Mesenchymal stem cell (in vitro differentiated cells and primary cell): ENCODE results near the gene ELFN2.

Source experiments
- DNase-seq: peaks from one replicate; pipeline ENCODE4 v3.0.0-alpha.2; 2013
- H2AFZ ChIP-seq: one replicate; pipeline ENCODE4 v1.6.1; 2013; ENCODE audit warnings: low read depth, mild to moderate bottlenecking, control low read depth, inconsistent platforms, low read length, moderate library complexity
- H2AK5ac ChIP-seq: 2 replicates; pipeline ENCODE4 v1.6.1; 2013; ENCODE audit warnings: low read length, moderate library complexity, mild to moderate bottlenecking, inconsistent platforms; ENCODE audit not compliant: severe bottlenecking
- H2BK120ac ChIP-seq: one replicate; pipeline ENCODE4 v1.6.1; 2013; ENCODE audit warnings: low read depth, mild to moderate bottlenecking, inconsistent platforms, low read length, moderate library complexity
- H2BK12ac ChIP-seq, 2 experiments: one replicate each; pipeline ENCODE4 v1.6.1; 2013; ENCODE audit warnings: inconsistent platforms in 2 of 2, low read length in 2 of 2, mild to moderate bottlenecking in 2 of 2, moderate library complexity in 2 of 2, control low read depth in 1 of 2
- H2BK15ac ChIP-seq: one replicate; pipeline ENCODE4 v1.6.1; 2013; ENCODE audit warnings: mild to moderate bottlenecking, low read depth, inconsistent platforms; ENCODE audit not compliant: poor library complexity, severe bottlenecking
- H2BK5ac ChIP-seq: 2 replicates; pipeline ENCODE4 v1.6.1; 2013; ENCODE audit warnings: low read depth, mild to moderate bottlenecking, low read length, control low read depth, inconsistent platforms; ENCODE audit not compliant: poor library complexity, severe bottlenecking
- H3K14ac ChIP-seq, 2 experiments: one replicate each; pipeline ENCODE4 v1.6.1; 2013; ENCODE audit warnings: inconsistent platforms in 2 of 2, low read length in 2 of 2, control low read depth in 1 of 2, mild to moderate bottlenecking in 1 of 2, moderate library complexity in 1 of 2
- H3K18ac ChIP-seq, 2 experiments: one replicate each; pipeline ENCODE4 v1.6.1; 2013; ENCODE audit warnings: inconsistent platforms in 2 of 2, low read length in 2 of 2, control low read depth in 1 of 2, low read depth in 1 of 2, mild to moderate bottlenecking in 1 of 2
- H3K23ac ChIP-seq, 2 experiments: one replicate each; pipeline ENCODE4 v1.6.1; 2013; ENCODE audit warnings: inconsistent platforms in 2 of 2, low read length in 2 of 2, mild to moderate bottlenecking in 2 of 2, moderate library complexity in 2 of 2, control low read depth in 1 of 2
- H3K27ac ChIP-seq: 2 replicates; pipeline ENCODE4 v1.5.1; 2013; ENCODE audit warnings: mild to moderate bottlenecking, moderate library complexity, low read length, control low read depth, inconsistent platforms; ENCODE audit not compliant: poor library complexity, severe bottlenecking
- H3K27me3 ChIP-seq, 2 experiments: 2 replicates each; pipeline versions ENCODE4 v1.6.1 to v1.7.0; 2013; ENCODE audit warnings: low read length in 2 of 2, mild to moderate bottlenecking in 2 of 2, moderate library complexity in 2 of 2, control low read depth in 1 of 2, inconsistent platforms in 1 of 2; ENCODE audit not compliant: control insufficient read depth in 1 of 2, insufficient read depth in 1 of 2
- H3K36me3 ChIP-seq, 2 experiments: 2 replicates each; pipeline versions ENCODE4 v1.6.1 to v1.7.0; 2013; ENCODE audit warnings: low read length in 2 of 2, control low read depth in 1 of 2, inconsistent platforms in 1 of 2, low read depth in 1 of 2, mild to moderate bottlenecking in 1 of 2; ENCODE audit not compliant: insufficient read depth in 2 of 2, control insufficient read depth in 1 of 2
- H3K4ac ChIP-seq, 2 experiments: one replicate each; pipeline ENCODE4 v1.6.1; 2013; ENCODE audit warnings: inconsistent platforms in 2 of 2, low read length in 2 of 2, mild to moderate bottlenecking in 2 of 2, moderate library complexity in 2 of 2, control low read depth in 1 of 2, low read depth in 1 of 2
- H3K4me1 ChIP-seq: 2 replicates; pipeline ENCODE4 v1.6.1; 2013; ENCODE audit warnings: low read depth, low read length, control low read depth; ENCODE audit not compliant: control insufficient read depth, insufficient read depth
- H3K4me2 ChIP-seq: 2 replicates; pipeline ENCODE4 v1.6.1; 2013; ENCODE audit warnings: low read length, mild to moderate bottlenecking, inconsistent platforms; ENCODE audit not compliant: poor library complexity, severe bottlenecking
- H3K4me3 ChIP-seq, 2 experiments: 2 replicates each; pipeline versions ENCODE4 v1.5.1 to v1.7.0; 2013; ENCODE audit warnings: low read length in 2 of 2, mild to moderate bottlenecking in 2 of 2, control low read depth in 1 of 2, low read depth in 1 of 2; ENCODE audit not compliant: insufficient read depth in 1 of 2
- H3K79me1 ChIP-seq: replicated peaks from 2 replicates; pipeline ENCODE4 v1.6.1; 2013; ENCODE audit warnings: mild to moderate bottlenecking, control low read depth, low read length, inconsistent platforms; ENCODE audit not compliant: poor library complexity, severe bottlenecking
- H3K9ac ChIP-seq: 2 replicates; pipeline ENCODE4 v1.7.0; 2013; ENCODE audit warnings: mild to moderate bottlenecking, low read length, moderate library complexity
- H3K9me3 ChIP-seq: 2 replicates; pipeline ENCODE4 v1.7.0; 2013; ENCODE audit warnings: mild to moderate bottlenecking, low read length; ENCODE audit not compliant: control insufficient read depth
- H4K8ac ChIP-seq: one replicate; pipeline ENCODE4 v1.6.1; 2013; ENCODE audit warnings: inconsistent platforms, mild to moderate bottlenecking, low read length, moderate library complexity
- H4K91ac ChIP-seq: one replicate; pipeline ENCODE4 v1.6.1; 2013; ENCODE audit warnings: mild to moderate bottlenecking, low read length, inconsistent platforms
- WGBS: methylation state at CpG from one replicate; pipeline ENCODE4 v1.1.7; 2013; ENCODE audit warnings: mixed read lengths; 5-methylcytosine and 5-hydroxymethylcytosine counted together

Gene ELFN2

DNA sequence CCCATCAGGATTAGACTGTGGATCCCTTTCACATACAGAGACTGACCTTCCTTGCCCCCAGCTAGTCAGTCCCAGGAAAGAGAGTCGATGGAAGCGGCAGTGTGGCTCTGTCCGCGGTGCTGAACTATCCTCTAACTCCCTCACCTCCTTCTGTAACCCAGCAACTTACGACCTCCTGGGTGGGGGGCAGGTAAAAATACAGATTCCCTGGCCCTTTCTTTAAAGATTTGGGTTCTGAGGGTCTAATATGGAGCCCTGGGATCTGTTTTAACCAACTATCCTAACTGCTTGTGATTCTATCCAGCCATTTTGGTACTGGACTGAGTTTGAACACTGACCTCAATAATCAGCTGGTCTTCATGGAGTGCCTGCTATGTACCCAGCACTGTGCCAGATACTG, 35.7 kb upstream of the ELFN2 start:
- no peak overlapping the region for H3K4ac ChIP-seq
- H3K4me1 ChIP-seq = no peaks in the 10 kb centered on the region
- H2BK15ac ChIP-seq = no peak overlapping the region
- H2BK120ac ChIP-seq = no peak overlapping the region
- no peak overlapping the region for H3K9ac ChIP-seq
- H3K18ac ChIP-seq = no peak overlapping the region
- peaks cover 0 to 74% of the 10 kb centered on the region in 2 experiments for H3K27me3 ChIP-seq
- H3K27ac ChIP-seq = no peak overlapping the region
- H3K9me3 ChIP-seq = no peaks in the 10 kb centered on the region
- no peak overlapping the region for H3K4me2 ChIP-seq
- H2BK5ac ChIP-seq = no peak overlapping the region
- DNase-seq = peak; percentile 64
- no peak overlapping the region for H2AK5ac ChIP-seq
- no peaks in the 10 kb centered on the region for H3K79me1 ChIP-seq
- no peak overlapping the region for H4K8ac ChIP-seq
- no CpG with 5 or more reads among the region's 5 CpGs for WGBS
- H3K23ac ChIP-seq = no peak overlapping the region
- H4K91ac ChIP-seq = no peak overlapping the region
- H2AFZ ChIP-seq = no peak overlapping the region
- no peak overlapping the region for H3K4me3 ChIP-seq
- H2BK12ac ChIP-seq = no peak overlapping the region
- H3K36me3 ChIP-seq = peaks cover 0 to 10% of the 10 kb centered on the region in 2 experiments
- H3K14ac ChIP-seq = no peak overlapping the region

DNA sequence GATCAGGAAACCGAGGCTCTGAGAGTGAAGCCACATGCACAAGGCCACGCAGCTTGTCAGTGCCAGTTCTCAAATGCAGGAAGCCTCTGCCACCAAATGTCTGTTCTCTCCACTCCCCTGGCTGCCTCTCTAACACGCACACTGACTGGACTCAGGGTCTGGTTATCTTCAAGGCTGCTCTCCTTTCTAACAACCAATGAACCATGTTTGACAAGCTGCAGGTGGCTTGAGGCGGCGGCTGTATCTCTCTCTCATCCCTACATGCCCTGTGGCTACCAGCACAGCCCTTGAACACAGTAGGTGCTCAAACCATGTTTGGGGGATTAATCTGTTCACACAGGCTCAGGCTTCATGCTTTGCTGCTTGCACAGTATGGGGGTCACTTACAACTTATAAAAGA, 35.2 kb upstream of the ELFN2 start:
- Histone ChIP-seq H3K79me1 (no peaks in the 10 kb centered on the region), H2BK120ac (no peak overlapping the region), H3K4me2 (no peak overlapping the region), H3K4me3 (no peak overlapping the region), H3K14ac (no peak overlapping the region), H3K4me1 (no peaks in the 10 kb centered on the region), H3K9me3 (no peaks in the 10 kb centered on the region), H2AFZ (no peak overlapping the region), H3K9ac (no peak overlapping the region), H2BK12ac (no peak overlapping the region), H3K36me3 (peaks cover 0 to 8% of the 10 kb centered on the region in 2 experiments), H3K27me3 (peaks cover 0 to 73% of the 10 kb centered on the region in 2 experiments), H3K27ac (no peak overlapping the region), H4K91ac (no peak overlapping the region), H2AK5ac (no peak overlapping the region), H2BK15ac (no peak overlapping the region), H3K23ac (no peak overlapping the region), H4K8ac (no peak overlapping the region), H3K4ac (no peak overlapping the region), H3K18ac (no peak overlapping the region), H2BK5ac (no peak overlapping the region)
- 69% methylated on average over 5 of the region's 5 CpGs for WGBS
- DNase-seq = no peak

DNA sequence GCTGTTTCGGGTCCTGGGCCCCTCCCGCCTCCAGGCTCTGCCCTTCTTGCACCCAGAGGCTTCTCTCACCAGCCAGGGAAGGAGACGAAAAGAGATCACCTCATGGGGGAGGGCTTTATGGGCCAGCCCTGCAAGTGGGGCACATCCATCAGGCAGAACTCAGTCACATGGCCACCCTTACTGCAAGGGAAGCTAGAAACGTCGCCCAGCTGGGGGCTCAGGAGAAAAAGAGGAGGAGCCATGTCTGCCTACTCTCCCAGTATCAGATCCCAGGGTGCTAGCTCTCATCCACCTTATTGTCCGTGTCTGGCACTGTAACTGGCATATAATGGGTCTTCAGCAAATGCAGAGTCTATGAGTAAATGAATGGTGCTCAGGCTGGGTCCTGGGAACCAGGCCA, 34.7 kb upstream of the ELFN2 start:
- Histone ChIP-seq H3K36me3 (peaks cover 0 to 7% of the 10 kb centered on the region in 2 experiments), H2BK12ac (no peak overlapping the region), H3K4me2 (no peak overlapping the region), H2BK15ac (no peak overlapping the region), H3K4ac (no peak overlapping the region), H3K4me3 (no peak overlapping the region), H3K9me3 (no peaks in the 10 kb centered on the region), H3K79me1 (no peaks in the 10 kb centered on the region), H3K14ac (no peak overlapping the region), H3K4me1 (peaks cover under 1% of the 10 kb centered on the region), H2BK5ac (no peak overlapping the region), H2AK5ac (no peak overlapping the region), H3K27ac (no peak overlapping the region), H3K18ac (no peak overlapping the region), H2BK120ac (no peak overlapping the region), H3K27me3 (peaks cover 0 to 72% of the 10 kb centered on the region in 2 experiments), H2AFZ (no peak overlapping the region), H4K8ac (no peak overlapping the region), H3K9ac (no peak overlapping the region), H4K91ac (no peak overlapping the region), H3K23ac (no peak overlapping the region)
- WGBS = 58% methylated on average over 6 of the region's 6 CpGs
- DNase-seq = no peak

DNA sequence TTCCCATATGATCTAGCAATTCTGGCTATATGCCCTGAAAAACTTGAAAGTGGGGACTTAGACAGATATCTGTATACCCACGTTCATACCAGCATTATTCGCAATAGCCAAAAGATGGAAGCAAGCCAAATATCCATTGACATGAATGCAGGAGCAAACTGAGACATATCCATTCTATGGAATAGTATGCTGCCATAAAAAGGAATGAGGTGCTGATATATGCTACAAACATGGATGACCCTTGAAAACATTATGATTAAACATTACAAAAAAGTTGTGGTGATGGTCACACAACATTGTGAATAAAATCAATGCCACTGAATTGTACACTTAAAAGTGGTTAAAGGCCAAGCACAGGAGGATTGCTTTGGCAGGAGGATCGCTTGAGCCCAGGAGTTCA, 33.4 kb upstream of the ELFN2 start:
- H3K36me3 ChIP-seq = peaks cover 0 to under 1% of the 10 kb centered on the region in 2 experiments
- H3K14ac ChIP-seq = no peak overlapping the region
- no peak overlapping the region for H2AFZ ChIP-seq
- 83% methylated on average over 3 of the region's 3 CpGs for WGBS
- no peak overlapping the region for H3K4me3 ChIP-seq
- H3K4me1 ChIP-seq = peaks cover 13% of the 10 kb centered on the region
- no peak overlapping the region for H4K91ac ChIP-seq
- H2BK120ac ChIP-seq = no peak overlapping the region
- no peak overlapping the region for H2AK5ac ChIP-seq
- no peak overlapping the region for H2BK5ac ChIP-seq
- no peak overlapping the region for H2BK15ac ChIP-seq
- no peak overlapping the region for H4K8ac ChIP-seq
- no peak overlapping the region for H3K18ac ChIP-seq
- no peak overlapping the region for H2BK12ac ChIP-seq
- H3K9me3 ChIP-seq = no peaks in the 10 kb centered on the region
- no peak overlapping the region for H3K23ac ChIP-seq
- DNase-seq = no peak
- no peak overlapping the region for H3K4me2 ChIP-seq
- no peaks in the 10 kb centered on the region for H3K79me1 ChIP-seq
- no peak overlapping the region for H3K4ac ChIP-seq
- no peak overlapping the region for H3K9ac ChIP-seq
- H3K27me3 ChIP-seq = peaks cover 0 to 72% of the 10 kb centered on the region in 2 experiments
- H3K27ac ChIP-seq = no peak overlapping the region
